ENCODE results near the gene MXD3.
"Not testable (repeated sequence)": the region's sequence is repeated elsewhere in the genome, so short reads cannot be mapped to it uniquely, and the experiment has no call there.

DNA sequence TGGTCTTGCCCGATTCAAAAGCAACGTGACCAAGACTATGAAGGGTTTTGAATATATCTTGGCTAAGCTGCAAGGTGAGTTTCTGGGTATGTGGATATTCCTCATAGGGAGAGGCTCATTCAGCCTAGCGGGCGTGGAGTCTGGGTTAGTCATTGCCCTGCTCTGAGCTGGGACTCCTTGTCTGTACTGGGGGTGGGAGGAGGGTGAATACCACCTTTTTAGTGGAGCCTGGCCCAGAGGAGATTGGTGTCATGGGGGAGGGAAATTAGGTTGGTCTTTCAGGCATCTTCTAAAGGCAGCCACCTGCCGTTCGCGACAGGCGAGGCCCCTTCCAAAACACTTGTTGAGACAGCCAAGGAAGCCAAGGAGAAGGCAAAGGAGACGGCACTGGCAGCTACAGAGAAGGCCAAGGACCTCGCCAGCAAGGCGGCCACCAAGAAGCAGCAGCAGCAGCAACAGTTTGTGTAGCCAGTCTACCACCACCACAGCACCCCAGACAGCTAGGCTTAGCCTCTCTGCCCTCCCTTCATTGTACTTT, 5.5 kb downstream of the MXD3 start:
- TF ChIP-seq, protein P1, sequence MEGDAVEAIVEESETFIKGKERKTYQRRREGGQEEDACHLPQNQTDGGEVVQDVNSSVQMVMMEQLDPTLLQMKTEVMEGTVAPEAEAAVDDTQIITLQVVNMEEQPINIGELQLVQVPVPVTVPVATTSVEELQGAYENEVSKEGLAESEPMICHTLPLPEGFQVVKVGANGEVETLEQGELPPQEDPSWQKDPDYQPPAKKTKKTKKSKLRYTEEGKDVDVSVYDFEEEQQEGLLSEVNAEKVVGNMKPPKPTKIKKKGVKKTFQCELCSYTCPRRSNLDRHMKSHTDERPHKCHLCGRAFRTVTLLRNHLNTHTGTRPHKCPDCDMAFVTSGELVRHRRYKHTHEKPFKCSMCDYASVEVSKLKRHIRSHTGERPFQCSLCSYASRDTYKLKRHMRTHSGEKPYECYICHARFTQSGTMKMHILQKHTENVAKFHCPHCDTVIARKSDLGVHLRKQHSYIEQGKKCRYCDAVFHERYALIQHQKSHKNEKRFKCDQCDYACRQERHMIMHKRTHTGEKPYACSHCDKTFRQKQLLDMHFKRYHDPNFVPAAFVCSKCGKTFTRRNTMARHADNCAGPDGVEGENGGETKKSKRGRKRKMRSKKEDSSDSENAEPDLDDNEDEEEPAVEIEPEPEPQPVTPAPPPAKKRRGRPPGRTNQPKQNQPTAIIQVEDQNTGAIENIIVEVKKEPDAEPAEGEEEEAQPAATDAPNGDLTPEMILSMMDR (conservative IDR thresholded peaks at IDR 0.05), result not testable (repeated sequence)
- not testable (repeated sequence) for TF ChIP-seq EZH2 (IDR thresholded peaks at IDR 0.05; ENCODE audit: low read depth)

Measured in PC-9 (cell line).